Central memory CD4-positive, alpha-beta T cell (primary cell): ENCODE data around the gene E2F7.

Experiments used
- DNase-seq: peaks from one replicate; pipeline ENCODE4 v3.0.0; 2022

The E2F7 gene

DNA sequence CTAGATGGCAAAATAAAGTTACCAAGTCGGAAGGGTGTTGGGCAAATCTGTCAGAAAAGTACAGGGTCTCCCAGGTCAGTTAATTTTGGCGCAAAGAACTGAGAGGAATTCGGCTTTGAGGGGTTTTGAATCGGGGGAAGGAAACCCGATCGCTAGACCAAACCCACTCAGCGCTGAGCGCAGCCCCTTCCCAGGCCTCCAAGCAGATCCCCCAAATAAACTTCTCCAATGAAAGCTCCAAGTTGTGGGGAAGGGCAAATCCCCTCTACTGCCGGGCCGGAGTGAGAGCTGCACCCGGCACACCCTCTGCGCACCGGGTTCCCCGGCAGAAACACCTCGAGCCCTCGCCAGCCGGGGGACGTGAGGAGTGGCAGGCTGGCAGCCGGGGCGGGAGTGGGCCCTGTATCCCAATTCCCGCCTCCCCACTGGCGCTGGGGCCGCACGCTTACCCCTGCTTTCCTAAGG lies 441 bp downstream of the E2F7 start:
- DNase-seq: no peak

DNA sequence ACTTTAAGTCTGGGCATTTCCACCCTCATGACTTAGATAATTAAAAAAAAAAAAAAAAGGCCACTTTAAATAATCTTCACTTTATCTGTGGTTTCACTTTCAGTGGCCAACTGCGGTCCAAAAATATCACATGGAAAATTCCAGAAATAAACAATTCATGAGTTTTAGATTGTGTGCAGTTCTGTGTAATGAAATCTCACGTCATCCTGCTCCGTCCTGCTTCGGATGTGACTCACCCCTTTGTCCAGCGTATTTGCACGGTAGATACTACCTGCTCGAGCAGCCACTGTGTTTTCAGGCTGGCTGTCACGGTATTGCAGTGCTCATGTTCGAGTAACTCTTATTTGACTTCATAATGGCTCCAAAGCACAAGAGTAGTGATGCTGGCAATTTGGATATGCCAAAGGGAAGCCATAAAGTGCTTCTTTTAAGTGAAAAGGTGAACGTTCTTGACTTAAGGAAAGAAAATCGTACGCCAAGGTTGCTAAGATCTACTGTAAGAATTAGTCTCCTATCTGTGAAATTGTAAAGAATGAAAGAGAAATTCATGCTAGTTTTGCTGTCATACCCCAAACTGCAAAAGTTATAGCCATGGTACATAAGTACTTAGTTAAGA lies 2.4 kb downstream of the E2F7 start:
- no peak for DNase-seq

DNA sequence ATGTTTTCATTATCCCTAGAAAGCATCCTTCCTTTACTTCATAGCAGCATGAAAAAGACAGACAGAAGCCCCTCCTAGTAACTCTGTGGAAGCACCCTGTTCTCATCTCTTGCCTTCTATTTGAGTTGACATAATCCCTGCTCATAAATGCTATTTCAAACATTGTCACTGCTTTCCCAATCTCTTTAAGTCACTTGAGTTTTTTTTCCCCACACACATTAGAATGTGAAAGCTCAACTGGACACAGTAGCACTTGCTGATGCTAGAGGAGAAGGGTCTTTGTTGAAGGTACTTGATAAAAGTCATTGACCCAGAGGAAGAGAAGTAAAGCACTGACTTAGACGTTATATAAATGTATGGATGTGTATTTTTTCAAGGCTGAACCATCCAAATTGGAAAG lies 3.0 kb downstream of the E2F7 start:
- DNase-seq: no peak

DNA sequence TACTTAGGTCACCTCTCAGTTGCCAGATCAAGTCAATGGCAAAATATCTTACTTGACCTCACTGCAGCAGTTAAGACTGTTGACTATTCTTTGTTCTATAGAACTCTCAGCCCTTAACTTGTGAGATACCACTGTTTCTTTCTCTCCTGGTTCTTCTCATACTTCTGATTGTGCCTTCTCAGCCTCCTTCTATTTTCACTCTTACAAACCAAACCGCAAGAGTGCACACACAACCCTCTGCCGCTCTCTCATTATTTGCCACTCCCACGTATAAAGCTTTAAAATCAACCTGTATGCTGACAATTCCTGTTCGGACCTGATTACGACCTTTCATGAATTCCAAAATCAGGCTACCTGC lies 4.5 kb downstream of the E2F7 start:
- no peak for DNase-seq

DNA sequence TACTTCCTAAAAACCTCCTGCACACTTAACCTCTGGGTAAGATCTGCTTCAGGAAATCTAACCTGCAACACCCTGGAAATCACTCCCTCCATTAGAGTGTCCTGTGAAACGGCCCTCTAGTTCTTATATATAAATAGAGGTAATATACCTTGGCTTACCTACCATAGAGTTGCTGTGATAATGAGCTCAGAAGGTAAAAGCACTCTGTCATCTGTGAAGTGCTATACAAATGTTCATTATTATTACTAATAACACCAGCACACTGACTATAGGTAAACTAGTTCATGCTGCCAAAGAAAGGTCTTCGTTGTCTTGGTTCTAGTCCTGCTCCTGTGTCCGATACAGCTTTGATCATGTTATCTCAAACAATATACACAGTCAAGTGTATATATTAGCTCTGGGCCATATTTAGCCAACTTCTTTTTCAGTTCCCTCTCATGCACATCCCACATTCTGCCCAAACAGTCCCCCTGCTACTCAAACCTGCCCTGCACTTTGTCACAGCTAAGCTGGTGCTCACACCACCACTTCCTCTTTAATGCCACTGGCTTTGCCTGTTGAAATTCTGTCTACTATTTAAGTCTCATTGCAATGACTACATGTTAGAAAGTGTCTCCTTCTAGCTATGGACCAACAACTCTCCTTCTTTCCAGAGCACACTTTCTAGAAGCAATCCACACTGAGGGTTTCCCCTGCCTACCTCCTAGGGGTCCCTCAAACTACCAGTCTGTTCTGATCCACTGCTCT lies 5.1 kb downstream of the E2F7 start:
- DNase-seq: no peak

DNA sequence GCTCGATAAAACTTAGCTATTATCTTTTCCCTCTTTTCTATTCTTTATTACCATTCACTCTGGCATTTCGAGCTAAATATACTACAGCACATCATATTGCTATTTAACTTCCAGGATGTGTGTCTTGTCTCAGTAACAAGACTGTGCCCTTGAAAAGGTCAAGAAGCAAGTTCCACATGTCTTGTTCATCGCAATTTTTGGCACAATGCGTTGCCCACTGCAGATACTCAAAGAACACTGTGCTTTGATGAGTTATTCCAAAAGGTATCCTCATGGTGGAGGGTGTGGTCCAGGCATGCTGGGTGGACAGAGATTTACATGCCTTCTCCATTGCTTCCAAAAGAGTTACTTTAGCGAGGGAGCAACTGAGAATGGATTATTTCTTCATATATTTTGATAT lies 6.6 kb downstream of the E2F7 start:
- no peak for DNase-seq

DNA sequence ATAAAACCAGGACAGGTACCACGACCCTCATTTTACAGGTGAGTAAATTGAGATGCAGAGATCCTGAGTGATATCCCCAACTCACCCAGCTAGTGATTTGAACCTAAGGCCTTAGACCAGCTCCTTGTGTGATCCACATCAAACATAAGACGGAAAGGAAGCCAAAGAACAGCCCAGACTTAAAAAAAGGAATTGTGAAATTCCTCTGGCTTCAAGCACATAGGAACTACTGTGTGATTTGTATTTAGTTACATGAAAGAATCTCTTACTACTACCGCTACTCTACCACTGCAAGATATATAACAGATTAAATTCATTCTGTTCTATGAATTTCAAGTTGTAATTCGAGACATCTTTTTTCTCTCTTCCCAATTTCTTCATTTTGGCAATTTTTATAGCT lies 10.5 kb downstream of the E2F7 start:
- no peak for DNase-seq

DNA sequence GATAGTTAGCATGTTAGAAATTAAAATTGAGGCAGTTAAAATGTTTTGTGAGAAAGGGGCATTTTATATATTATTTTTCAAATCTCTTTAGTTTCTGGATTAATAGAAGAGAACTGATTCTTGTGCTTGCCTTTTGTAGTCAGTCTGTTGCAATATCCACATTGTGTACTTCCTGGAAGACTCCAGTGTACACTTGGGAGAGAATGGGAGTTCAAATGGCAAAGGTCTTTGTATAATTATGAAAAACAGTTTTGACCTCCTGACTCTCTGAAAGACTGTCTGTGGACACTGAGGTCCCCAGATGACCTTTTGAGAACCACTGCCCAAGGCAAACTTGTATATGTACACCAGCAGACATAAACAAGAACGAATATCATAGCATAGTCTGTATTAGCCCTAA lies 12.1 kb downstream of the E2F7 start:
- no peak for DNase-seq

DNA sequence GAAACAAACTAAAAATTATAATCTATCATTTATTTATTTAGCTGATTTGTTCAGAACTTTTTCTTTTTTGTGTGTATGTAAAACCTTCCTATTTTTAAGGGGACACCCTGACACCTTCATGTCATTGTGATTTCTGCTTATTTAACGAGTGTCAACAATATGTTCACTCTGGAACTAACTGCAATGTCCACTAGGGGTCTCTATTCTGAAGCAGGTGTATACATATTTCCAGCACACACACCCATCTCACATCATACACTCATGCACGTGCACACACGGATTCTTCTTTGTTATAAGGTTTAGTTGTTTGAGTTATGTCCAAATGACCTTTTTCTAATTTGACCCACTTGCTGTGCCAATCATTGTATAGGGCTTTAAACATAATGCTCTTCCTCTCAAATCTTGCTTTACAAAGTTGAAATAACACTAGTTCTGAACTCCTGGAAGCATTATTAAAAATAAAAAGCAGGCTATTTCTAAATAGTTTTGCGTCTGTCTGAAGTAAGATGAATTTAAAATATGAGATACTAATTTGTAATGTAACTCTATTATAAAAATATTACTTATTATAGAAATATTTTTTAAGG lies 15.5 kb downstream of the E2F7 start:
- peak; percentile 36 for DNase-seq

DNA sequence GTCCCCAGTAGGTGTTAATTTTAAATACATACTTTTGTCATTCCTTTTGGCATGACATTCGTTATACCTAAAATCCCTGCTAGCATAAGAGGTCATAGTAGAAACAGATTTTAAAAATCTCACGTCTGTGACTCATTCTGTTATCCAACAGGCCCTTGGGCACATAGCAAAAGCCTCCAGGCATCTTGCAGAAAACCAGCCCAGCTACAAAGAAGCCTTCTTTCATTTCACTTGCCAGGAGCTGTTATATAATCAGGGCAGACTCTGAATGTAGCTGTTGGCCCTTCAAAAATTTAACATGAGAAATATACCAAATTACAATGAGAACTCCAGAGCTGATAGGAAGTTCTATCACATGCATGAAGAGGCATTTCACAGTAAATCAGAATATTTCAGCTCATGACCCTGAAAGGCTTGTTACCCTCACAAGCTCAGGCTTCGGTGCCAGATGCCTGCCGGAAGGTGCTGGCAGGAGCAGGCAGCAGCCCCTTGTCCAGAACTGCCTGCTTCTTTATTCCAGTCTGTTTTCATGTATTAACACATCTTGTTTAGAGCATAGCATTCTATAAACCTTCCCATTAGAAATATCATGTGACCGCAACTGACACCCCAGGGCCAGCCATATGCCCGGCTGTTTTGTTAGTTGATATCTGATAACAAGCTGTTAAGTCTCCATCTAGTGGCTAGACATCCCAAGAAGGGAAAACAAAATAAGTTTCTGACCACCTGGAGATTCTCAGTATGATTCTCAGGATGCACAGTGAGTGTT lies 17.8 kb downstream of the E2F7 start:
- no peak for DNase-seq

DNA sequence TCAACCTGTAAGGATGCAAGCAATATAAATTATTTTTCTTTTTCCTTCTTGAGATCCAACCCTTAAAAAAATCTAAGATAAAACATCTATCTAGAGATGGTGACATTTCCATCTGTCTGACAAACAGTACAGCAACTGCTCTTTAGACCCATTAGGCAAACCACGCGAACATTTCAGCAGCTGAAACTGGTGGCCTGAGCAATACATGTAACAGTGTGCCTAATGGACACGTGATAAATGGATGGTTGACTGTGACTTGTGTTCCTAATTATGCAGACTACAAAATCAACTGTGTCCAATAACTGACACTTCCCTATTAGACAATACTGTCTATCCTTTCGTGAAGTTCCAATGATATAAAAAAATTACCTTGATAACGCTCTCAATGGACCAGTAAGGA lies 18.9 kb downstream of the E2F7 start:
- no peak for DNase-seq

DNA sequence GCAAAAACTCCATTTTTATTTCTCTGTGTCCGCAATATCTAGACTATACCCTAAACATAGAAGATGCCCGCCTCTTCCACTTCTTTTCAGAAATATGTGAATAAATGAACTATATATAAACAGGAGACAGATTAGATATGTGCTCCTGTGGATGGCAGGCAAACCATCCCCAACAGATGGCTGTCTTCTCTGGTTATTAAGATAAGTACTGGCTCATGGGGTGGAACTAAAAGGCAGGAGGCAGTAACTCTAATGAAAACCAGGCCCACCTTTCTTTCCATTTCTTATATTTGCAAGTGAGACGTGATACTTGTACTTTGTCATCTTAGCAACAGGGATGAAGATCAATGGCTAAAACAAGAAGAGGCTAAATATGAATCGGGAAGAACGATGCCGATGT lies 20.2 kb downstream of the E2F7 start:
- no peak for DNase-seq

DNA sequence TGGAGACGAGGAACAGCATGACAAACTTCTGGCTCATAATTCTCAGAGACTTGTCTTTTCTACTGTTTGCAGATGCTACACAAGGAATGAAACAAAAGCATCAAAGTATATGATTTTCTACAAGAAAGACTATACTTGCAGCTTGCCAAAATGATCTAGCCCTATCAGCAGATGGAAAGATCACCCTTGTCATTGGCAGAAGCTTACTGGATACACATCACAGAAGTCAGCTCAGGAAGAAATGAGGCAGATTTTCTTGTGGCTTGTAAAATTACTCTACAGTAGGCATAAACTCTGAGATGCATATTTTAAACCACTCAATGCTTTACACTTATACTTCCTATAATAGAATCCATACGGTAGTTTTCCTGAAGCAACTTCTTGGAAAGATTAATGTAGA lies 20.6 kb downstream of the E2F7 start:
- no peak for DNase-seq

DNA sequence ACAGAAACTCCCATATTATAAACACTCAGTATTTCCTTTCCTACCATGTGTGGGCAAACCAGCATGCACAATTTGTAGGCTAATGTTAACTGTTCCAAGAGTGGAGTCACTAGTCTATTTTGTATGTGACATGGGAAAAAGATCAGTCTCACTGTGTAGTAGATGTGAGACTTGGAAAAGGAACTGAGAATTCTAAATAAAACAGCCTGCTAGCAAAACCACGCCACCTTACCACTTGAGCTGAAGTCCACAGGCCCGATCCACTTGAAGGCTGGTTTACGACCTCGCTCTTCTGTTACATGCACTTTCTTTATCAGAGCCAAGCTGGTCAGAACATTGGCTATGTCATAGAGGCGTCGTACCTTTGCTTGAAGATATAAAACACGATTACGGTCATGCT lies 22.5 kb downstream of the E2F7 start:
- no peak for DNase-seq

DNA sequence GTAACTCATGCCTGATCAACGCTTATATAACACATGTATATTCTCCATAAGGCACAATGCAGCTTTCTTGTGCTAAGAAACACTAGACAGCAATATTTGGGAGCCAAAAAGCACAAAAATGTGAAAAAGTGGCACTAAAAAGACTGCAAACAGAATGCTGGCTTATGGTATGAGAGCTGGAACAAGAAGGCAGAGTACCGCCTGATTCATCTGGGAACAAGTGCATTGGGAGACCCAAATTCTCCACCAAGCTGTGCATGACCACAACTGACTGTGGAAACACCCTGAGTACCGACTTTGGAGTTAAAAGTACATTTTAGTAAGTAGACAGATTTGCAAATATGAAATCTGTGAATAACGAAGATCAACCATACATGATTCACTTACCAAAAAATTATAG lies 25.1 kb downstream of the E2F7 start:
- DNase-seq: no peak

DNA sequence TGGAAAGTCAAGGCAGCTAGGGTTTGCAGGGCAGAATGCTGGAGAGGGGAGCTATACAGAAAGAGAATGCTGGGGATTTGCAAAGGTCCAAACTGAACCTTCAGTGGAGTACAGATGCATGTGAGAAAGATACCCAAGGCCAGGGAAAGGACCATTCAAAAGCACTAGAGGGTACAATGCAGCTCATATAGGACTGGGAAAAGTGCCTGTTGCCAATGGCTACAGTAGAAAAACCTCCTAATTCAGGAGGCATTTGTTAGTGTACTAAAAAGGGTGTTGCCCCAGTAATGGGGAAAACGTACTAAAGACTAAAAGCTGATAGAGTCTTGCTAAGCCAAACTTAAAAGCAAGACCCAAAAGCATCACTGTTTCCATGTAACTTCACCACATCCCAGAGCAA lies 30.1 kb downstream of the E2F7 start:
- DNase-seq: no peak

DNA sequence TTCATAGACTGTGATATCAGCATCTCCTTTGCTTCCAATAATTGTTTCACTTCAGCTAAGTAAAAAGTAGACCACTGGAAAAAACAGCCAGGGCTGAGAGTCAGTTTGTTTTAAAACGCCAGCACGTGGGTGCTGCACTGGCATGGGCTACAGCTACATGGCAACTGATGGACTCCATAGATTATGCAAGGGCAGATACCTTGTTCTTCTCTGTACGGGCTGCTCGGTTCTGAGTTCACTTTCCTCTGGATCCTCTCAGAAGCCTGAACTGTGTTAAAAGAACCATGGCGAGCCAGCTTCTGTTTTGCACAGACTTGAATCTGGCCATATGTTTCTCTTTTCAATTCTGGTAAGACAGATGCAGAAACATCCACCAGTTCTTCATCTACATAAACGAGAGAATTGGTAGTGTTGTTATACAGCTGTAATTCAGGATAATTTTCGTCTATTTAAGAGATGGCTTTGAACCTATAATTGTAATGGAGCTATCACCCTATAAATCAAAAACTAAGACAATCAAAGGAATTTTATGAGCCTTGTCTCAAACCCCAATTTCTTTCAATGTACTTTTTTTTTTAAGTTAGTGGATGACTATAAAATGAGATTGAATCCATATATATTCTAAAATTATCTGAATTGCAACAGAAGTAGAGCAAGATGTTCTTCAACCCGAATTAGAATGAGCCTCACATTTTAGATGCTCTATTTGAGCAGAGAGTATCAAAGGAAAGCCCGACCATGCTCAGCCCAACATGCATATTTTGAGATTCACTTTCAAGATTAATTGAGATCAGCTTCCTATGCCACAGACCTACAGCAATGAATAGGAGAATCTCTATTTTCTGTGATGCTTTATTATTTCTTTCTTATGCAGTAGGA lies 31.5 kb downstream of the E2F7 start:
- no peak for DNase-seq

DNA sequence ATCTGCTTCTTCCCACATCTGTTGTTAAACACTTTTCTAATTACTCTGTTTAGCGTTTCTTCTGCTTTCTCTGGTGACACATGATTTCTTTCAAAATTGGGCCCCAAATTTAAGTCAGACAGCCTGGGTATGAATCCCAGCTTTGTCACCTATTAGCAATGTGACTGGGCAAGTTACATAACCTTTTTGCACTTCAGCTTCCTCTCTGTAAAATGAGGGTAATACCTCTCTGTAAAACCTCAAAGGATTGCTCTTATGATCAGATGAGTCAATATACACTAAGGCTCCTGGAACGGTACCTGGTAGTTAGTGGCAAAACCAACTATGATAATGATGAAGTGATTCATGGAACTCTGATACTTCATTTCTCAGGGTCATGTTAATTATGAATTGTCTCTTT lies 33.0 kb downstream of the E2F7 start:
- no peak for DNase-seq

DNA sequence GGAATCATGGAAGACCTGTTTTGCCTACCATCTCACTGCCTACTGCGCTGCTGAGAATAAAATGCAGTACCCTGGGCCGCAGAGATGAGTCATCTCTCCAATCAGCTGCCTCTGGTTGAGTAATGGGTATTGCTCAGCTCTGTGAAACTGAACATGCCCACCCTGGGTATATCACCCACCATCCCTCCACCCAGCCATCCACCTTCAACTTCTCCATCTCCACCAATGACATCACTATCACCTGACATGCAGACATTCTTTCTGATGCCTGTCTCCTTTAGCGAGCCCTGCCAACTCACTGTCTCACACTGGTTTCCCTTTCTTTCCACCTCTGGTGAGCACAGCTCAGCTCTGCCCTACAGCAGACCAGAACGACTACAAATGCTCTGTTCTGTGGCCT lies 33.6 kb downstream of the E2F7 start:
- DNase-seq: no peak

DNA sequence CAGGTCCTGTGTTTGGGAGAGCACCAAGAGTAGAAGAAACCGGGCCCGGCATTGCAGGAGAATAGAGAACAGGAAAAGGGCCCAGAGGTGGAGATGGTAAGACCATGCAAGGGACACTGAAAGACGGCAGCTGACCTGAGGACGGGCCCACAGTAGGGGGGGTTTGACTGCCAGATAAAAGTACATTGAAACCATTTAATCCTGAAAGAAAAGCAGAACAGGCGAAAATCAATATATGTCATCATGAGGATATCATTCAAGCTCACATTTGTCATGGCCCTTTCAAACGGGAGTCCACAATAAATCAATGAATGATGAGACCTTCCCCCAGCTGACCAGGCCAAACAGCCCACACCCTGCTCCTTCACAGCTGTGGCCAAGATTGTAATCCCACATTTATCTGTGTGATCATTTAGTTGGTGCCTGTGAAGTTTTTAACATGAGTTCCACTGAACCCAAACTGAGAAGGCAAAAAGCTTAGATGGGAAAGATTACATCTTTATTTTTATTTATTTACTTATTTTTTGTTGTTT lies 39.5 kb downstream of the E2F7 start:
- no peak for DNase-seq

DNA sequence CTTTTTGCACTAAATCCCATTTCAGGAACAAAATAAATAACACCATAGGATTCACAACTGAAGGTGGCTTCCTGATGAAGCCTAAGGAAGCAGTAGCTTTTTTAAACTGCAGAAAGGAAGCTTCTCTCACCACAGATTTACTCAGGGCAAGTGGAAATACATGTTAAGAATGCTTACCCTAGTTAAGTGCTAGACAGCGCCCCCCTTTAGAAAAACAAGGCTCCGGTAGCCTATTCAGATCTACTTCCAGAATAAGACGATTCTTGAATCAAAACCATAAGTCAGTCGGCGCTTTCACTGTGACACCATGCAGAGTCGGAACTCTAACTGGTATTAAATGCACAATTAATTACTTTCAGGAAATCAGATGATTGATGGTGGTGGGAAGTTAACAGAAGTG lies 41.9 kb downstream of the E2F7 start:
- DNase-seq: no peak

DNA sequence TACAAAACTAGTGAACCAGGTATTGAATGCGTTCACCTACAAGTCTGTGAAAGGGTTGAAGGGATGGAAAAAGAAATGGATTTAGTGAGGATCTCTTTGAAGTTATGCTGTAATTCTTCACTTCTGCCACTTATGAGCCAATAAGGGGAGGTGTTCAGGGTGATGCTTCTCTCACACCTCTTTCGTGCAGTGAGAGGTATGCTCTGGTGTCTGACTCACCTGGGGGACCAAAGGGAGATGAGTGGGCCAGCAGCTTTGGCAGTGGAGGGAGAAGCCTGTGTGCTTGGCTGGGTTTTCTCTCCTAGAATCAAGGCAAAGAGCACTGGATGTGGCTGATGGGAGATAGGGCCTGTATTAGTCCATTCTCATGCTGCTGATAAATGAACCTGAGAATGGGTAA lies 45.4 kb downstream of the E2F7 start:
- DNase-seq: no peak

DNA sequence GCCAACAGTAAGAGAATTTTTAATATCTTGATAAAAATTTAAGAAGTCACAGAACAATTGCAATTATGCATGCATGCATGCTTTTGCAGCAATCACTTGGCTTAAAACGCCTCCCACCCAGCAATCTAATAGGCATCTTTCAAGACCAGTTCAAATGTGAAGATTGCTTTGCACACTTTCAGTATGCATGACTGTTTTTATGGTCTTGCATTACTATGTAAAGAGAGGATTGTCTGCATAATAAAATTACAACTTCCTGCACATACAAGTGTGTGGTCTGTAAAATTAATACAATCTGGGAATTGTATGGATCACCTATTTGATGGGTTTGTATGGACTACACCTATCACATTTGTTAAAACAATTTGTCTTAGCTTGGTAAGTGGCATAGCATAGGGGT lies 48.8 kb downstream of the E2F7 start:
- DNase-seq: no peak
